DMS79 (cell line): ENCODE results near the gene NUDT14.

Experiments used
- DNase-seq: peaks from one replicate; lab custom pipeline; 2025; lab: John Stamatoyannopoulos, UW

The NUDT14 gene

GRCh38 chr14:105199093-105199492 lies 18.0 kb upstream of the NUDT14 start:
- DNase-seq, result no peak

GRCh38 chr14:105198588-105198987 lies 17.5 kb upstream of the NUDT14 start:
- no peak for DNase-seq

GRCh38 chr14:105197211-105197641 lies 16.1 kb upstream of the NUDT14 start:
- DNase-seq, result no peak

- no peak for DNase-seq
These were observed 15.3 kb upstream of the NUDT14 start for GRCh38 chr14:105196265-105196960.

- DNase-seq, result no peak
These were observed 14.6 kb upstream of the NUDT14 start for GRCh38 chr14:105195522-105196264.

GRCh38 chr14:105195051-105195450 lies 13.9 kb upstream of the NUDT14 start:
- DNase-seq, result no peak

- DNase-seq, result peak; percentile 97
These were observed 13.0 kb upstream of the NUDT14 start for GRCh38 chr14:105193916-105194782.

- no peak for DNase-seq
These were observed 12.0 kb upstream of the NUDT14 start for GRCh38 chr14:105192866-105193731.

GRCh38 chr14:105187935-105188524 lies 6.9 kb upstream of the NUDT14 start:
- no peak for DNase-seq

- DNase-seq, result peak; percentile 66
These were observed 6.0 kb upstream of the NUDT14 start for GRCh38 chr14:105187116-105187515.

- no peak for DNase-seq
These were observed 4.9 kb upstream of the NUDT14 start for GRCh38 chr14:105185973-105186372.

GRCh38 chr14:105185001-105185400 lies 3.9 kb upstream of the NUDT14 start:
- no peak for DNase-seq

GRCh38 chr14:105184461-105184860 lies 3.3 kb upstream of the NUDT14 start:
- peak; percentile 66 for DNase-seq

- no peak for DNase-seq
These were observed 1.3 kb upstream of the NUDT14 start for GRCh38 chr14:105182296-105183020.

GRCh38 chr14:105181549-105182295 lies 610 bp upstream of the NUDT14 start:
- no peak for DNase-seq

- DNase-seq, result no peak
These were observed 1.9 kb downstream of the NUDT14 start for GRCh38 chr14:105179191-105179590.

- no peak for DNase-seq
These were observed 2.3 kb downstream of the NUDT14 start for GRCh38 chr14:105178868-105179140.

- no peak for DNase-seq
These were observed 2.8 kb downstream of the NUDT14 start for GRCh38 chr14:105178069-105178867.

GRCh38 chr14:105177082-105177481 lies 4.0 kb downstream of the NUDT14 start:
- no peak for DNase-seq
